ENCODE results near the gene PRKAA1. TPM values are rescaled to one million over a fixed set of nuclear protein-coding genes. Genes with fewer than 3 reads are reported as not detected.

The PRKAA1 gene
- total and polyA plus RNA-seq, 2 of the 4 experiments (the other 2 are of a cell fraction) = 47.7 to 94.1 TPM

GRCh38 chr5:40720069-40720468 lies 78.1 kb downstream of the PRKAA1 start:
- dilution Hi-C loops (cut with HindIII; ENCODE audit: low sequenced_read_pairs, unreplicated experiment) = no loop called here
- Histone ChIP-seq H2BK20ac (ENCODE audit: low read depth, low read length) (no peak overlapping the region), H3K4me3 (ENCODE audit: insufficient read depth, low read depth, low read length) (no peak overlapping the region), H2AFZ (replicated peaks; ENCODE audit: low read length, poor library complexity) (no peak overlapping the region), H3K56ac (ENCODE audit: extremely low read depth, insufficient read depth, low read length) (no peak overlapping the region), H2BK15ac (ENCODE audit: low read depth, low read length) (no peak overlapping the region), H3K14ac (replicated peaks; ENCODE audit: low read depth, low read length) (no peak overlapping the region), H2BK120ac (ENCODE audit: low read depth, low read length) (no peak overlapping the region), H4K5ac (ENCODE audit: low read depth, low read length) (no peak overlapping the region), H4K8ac (ENCODE audit: low read depth in 2 of 2, low read length in 2 of 2) (no peak overlapping the region), H4K20me1 (ENCODE audit: insufficient read depth, low read length) (no peaks in the 10 kb centered on the region), H3K23ac (ENCODE audit: low read depth, low read length) (no peak overlapping the region), H2AK5ac (ENCODE audit: low read depth, low read length) (no peak overlapping the region), H3K79me1 (ENCODE audit: low read depth in 1 of 2, low read length in 2 of 2) (peaks cover 3% of the 10 kb centered on the region in 2 experiments; a peak in 2 of 4 replicates), H3K4ac (ENCODE audit: low read depth, low read length) (no peak overlapping the region), H3K9me1 (ENCODE audit: insufficient read depth, low read length) (no peaks in the 10 kb centered on the region), H2BK5ac (ENCODE audit: low read depth, low read length, poor library complexity, severe bottlenecking) (no peak overlapping the region), H3K4me1 (ENCODE audit: control insufficient read depth, insufficient read depth, low read length) (0 out of 2 replicates have a peak, but pooled peaks cover 2% of the 10 kb centered on the region), H4K91ac (ENCODE audit: insufficient read depth, low read depth, low read length) (no peak overlapping the region), H2AK9ac (replicated peaks; ENCODE audit: low read depth, low read length, poor library complexity) (no peak overlapping the region), H3K9ac (ENCODE audit: low read depth, low read length) (no peak overlapping the region), H3K27me3 (ENCODE audit: control insufficient read depth, insufficient read depth, low read length) (no peaks in the 10 kb centered on the region), H3K4me2 (ENCODE audit: low read depth, low read length) (no peak overlapping the region), H3K9me3 (ENCODE audit: control insufficient read depth, insufficient read depth, low read length) (no peaks in the 10 kb centered on the region), H3K36me3 (ENCODE audit: control insufficient read depth, insufficient read depth, low read length) (peaks cover 9% of the 10 kb centered on the region; the same call in 1 of the 2 replicates), H3K27ac (ENCODE audit: insufficient read depth, low read length) (no peak overlapping the region), H3K18ac (ENCODE audit: low read depth, low read length) (no peak overlapping the region)
- ChIA-PET POLR2A (ENCODE audit: unreplicated experiment) (interaction anchor here (0.6 kb wide), 1 partner anchor 169 kb away, joined by 3 read pairs; no protein-coding TSS in a partner anchor), CTCF (no interaction called here)
- DNase-seq (no peak), ATAC-seq (ENCODE audit: low read depth) (no peak)
- in situ Hi-C loops (cut with MboI; ENCODE audit: low sequenced_read_pairs) = no loop called here
- no TSS peak for BruUV-seq (replicated peaks)
- intact Hi-C loops (cut with micrococcal nuclease) = no loop called here
- TF ChIP-seq BHLHE40 (IDR thresholded peaks at IDR 0.05; ENCODE audit: low read depth, low read length) = no peak
